C4-2B (cell line): ENCODE results near the gene MICAL2.

Experiments used
- CTCF ChIP-seq: fragments of 450-650 bp; conservative IDR thresholded peaks from 2 replicates; pipeline ENCODE4 v1.5.1; 2017; ENCODE audit warnings: mild to moderate bottlenecking
- ZFX ChIP-seq: fragments of 450-650 bp; IDR thresholded peaks from 2 replicates; pipeline ENCODE4 v1.6.1; 2017

GRCh38 chr11:12152321-12152720 is 41.9 kb downstream of the MICAL2 start:
- TF ChIP-seq CTCF, result no peak
- TF ChIP-seq ZFX, result no peak
